ENCODE results near the gene MEOX2. TPM values are rescaled to one million over a fixed set of nuclear protein-coding genes. Genes with fewer than 3 reads are reported as not detected.

Gene MEOX2
- total and polyA plus RNA-seq, 2 of the 8 experiments (the other 6 are each of a cell fraction or from before 2014, with no cell fraction given) = 0.05 to 0.19 TPM

- TF ChIP-seq CHD7 (IDR thresholded peaks at IDR 0.05; ENCODE audit: insufficient replicate concordance, low read length) (no peak), BACH1 (IDR thresholded peaks at IDR 0.05; ENCODE audit: low read length) (no peak), BRCA1 (IDR thresholded peaks at IDR 0.05; ENCODE audit: low read depth, low read length) (no peak), KDM1A (IDR thresholded peaks at IDR 0.05; ENCODE audit: borderline replicate concordance, low read length) (no peak), TEAD4 (IDR thresholded peaks at IDR 0.05; ENCODE audit: low read depth, low read length) (no peak), MAFK (IDR thresholded peaks at IDR 0.05; ENCODE audit: low read depth, low read length) (no peak), PHF8 (conservative IDR thresholded peaks at IDR 0.05; ENCODE audit: low read depth, low read length) (no peak), NRF1 (IDR thresholded peaks at IDR 0.05; ENCODE audit: low read depth, low read length) (no peak), KDM5A (IDR thresholded peaks at IDR 0.05; ENCODE audit: low read length) (no peak)
- TF ChIP-seq, protein P1, sequence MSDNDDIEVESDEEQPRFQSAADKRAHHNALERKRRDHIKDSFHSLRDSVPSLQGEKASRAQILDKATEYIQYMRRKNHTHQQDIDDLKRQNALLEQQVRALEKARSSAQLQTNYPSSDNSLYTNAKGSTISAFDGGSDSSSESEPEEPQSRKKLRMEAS (IDR thresholded peaks at IDR 0.05) = no peak
- TF ChIP-seq, protein P2, sequence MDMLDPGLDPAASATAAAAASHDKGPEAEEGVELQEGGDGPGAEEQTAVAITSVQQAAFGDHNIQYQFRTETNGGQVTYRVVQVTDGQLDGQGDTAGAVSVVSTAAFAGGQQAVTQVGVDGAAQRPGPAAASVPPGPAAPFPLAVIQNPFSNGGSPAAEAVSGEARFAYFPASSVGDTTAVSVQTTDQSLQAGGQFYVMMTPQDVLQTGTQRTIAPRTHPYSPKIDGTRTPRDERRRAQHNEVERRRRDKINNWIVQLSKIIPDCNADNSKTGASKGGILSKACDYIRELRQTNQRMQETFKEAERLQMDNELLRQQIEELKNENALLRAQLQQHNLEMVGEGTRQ (IDR thresholded peaks at IDR 0.05; ENCODE audit: low read length) = no peak
These were observed 38.0 kb downstream of the MEOX2 start (continued) for GRCh38 chr7:15648461-15648961.

All from H1 (cell line).